ENCODE results near the gene SLC36A4.
"Not testable (repeated sequence)": the region's sequence is repeated elsewhere in the genome, so short reads cannot be mapped to it uniquely, and the experiment has no call there.

Gene SLC36A4

DNA sequence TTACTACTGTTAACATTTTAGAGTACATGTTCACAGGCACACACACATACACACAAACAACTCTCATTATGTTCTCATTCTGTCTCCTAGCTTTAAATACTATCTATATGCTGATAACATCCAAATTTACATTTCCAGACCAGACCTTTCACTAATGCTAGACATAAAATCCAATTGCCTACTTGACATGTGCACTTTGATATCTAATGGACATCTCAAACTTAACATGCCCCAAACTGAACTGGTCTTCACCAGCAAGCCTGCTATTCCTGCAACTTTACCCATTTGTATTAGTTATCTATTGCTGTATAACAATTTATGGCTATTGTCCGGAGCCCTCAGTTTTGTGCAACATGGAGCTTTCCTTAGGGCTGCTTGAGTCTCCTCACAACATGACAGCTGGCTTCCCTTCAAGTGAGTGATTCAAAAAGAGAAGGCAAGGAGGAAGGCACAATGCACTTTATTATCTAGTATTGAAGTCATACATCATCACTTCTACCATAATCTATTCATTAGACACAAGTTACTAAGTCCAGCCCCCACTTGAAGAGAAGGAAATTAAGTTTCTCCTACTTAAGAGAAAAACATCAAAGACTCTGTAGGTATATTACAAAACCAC is 3.0 kb downstream of the SLC36A4 start:
- no peak for DNase-seq (ENCODE audit: low read depth in 3 of 3)

DNA sequence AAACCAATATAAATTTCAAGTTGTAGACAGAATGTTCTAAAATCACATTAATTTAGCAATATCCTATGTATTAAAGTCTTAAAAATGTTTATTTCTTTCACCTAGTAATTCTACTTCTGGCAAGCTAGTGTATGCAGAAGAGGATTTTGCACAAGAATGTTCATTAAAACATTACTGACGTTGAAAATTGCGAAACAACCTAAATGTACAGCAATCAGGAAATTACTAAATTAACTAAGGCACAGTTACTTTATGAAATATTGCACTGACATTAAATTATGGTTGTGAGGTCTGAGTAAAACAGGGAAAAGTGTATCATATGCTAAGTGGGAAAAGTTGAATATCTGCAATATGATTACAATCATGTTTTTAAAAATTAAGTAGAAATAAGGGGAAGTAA is 4.1 kb downstream of the SLC36A4 start:
- no peak for DNase-seq (ENCODE audit: low read depth in 3 of 3)

DNA sequence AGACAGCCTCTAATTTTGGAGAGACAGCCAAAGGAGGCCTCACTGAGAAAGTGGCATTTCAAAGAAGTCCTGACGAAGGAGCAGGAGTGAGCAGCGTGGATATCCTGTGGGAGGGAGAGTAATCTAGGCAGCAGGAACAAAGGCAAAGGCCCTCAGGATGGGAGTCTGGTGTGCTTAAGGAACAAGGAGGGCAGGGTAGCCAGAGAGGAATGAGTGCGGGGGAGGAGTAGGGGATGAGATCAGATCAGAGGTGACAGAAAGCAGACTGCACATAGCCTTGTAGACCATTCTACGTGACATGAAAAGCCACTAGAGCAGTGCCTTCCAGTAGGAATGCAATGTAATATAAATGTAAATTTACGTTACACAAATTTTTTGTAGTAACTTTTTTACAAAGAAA is 5.6 kb downstream of the SLC36A4 start:
- no peak for DNase-seq (ENCODE audit: low read depth in 3 of 3)

DNA sequence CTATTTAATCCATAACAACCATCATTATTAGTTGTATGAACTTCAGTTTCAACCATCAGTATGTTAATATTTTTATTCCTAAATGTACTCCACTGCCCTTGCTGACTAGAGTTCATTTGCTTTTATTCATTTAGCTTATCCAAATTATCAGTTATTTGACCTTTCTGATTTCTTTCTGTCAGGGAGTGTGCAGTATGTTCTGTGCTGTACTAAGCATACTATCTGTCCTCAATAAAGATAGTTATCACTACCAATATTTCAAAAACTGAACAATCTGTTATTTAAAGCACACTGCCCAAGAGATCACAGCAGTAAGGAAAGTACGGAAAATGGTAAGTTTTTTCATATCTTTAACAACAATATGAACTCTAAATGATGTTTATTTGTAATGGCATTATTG is 8.3 kb downstream of the SLC36A4 start:
- no peak for DNase-seq (ENCODE audit: low read depth in 3 of 3)

DNA sequence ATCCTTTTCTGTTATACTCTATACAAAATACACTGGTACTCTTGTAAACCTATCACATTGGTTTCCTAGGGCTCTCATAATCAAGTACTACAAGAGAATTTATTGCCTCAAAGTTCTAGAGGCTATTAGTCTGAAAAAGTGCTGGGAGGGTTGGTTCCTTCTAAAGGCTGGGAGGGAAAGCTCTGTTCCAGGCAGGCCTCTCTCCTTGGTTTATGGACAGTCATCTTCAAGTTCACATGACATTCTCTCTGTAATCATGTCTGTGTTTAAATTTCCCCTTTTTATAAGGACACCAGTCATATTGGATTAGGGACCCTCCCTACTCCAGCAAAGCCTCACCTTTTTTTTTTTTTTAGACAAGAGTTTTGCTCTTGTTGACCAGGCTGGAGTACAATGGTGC is 9.1 kb downstream of the SLC36A4 start:
- DNase-seq (ENCODE audit: low read depth in 3 of 3) = no peak

DNA sequence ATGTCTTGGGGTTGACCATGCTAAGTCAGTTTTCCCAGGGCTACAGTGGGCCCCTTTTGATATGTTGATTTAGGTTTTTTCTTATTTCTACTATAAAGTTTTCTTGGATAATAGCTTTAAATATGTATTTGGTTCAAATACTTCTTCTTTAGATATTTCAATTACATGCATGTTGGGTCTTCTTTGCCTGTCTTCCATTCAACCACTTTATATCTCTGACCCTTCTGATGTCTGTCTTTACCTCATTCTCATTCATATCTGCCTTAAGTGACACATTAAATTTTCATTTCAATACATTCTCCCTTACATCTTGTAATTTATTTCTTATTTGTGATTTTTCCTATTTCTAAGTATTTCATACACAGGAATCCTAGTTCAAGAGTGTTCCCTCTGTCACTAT is 10.5 kb downstream of the SLC36A4 start:
- no peak for DNase-seq (ENCODE audit: low read depth in 3 of 3)

DNA sequence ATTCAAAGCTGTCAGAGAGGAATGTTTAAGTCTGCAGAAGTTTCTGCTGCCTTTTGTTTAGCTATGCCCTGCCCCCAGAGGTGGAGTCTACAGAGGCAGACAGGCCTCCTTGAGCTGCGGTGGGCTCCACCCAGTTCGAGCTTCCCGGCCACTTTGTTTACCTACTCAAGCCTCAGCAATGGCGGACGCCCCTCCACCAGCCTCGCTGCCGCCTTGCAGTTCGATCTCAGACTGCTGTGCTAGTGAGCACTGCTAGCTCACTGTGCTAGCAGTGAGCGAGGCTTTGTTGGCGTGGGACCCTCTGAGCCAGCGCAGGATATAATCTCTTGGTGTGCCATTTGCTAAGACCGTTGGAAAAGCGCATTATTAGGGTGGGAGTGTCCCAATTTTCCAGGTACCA is 19.9 kb downstream of the SLC36A4 start:
- DNase-seq (ENCODE audit: low read depth in 3 of 3) = not testable (repeated sequence)

DNA sequence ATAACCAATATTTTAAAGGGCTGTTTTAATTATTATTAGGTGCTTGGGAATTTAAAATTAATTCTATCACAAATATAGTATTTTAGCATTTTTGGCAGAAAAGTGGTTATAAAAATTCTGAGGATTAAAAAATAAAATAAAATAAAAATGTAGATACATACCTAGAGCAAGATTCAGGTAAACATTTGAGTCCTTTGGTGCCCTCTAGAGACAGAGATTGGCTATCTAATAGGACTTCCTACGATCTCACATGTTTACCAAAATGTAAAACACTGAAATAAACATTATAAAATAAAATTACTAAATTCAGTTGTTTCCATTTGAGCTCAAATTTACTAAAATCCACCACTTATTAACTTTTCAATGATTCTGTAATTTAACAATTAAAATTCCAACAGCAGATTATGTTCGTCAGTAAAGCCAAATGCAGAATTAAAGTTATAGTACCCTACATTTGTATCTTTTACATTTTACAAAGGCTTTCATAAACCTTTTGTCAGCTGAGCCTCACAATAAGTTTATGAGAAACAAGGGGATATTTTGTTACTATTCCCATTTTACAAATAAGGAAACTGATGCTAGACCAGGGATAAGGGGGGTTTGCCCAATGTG is 27.7 kb downstream of the SLC36A4 start:
- DNase-seq (ENCODE audit: low read depth in 3 of 3) = no peak

DNA sequence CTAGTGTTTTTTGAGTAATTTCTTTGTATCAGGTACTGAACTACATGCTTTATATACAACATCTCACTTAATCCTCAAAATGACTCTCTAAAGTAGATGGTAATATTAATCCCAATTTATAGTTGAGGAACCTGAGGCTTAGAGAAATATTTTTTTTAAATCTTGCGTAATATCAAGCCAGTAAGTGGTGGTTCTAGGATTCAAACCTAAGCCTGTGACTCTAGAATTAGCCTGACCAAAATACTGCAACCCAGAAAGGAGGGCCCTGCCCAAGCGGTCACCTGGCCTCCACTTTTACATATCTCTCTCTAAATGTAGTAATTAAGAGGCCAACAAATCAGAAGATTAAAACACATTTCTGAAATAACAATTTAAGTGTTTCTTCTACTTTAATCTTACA is 28.6 kb downstream of the SLC36A4 start:
- no peak for DNase-seq (ENCODE audit: low read depth in 3 of 3)

DNA sequence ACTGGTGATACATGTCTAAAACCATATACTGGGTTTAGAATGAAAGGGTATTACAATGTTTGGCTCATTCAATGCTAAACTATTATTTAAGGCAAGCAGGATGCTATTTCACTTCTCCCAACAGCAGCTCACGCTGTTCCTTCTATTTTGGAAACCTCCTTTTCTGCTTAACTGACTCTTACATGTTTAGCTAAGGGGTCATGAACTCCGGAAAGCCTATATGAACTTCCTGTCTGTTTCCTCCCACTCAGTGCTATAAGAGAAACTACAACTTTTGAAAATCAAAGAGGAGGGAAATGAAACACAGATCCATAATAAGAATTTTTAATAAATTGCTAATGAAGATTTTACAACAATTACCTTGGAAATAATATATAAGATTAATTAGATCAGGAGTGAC is 30.9 kb downstream of the SLC36A4 start:
- no peak for DNase-seq (ENCODE audit: low read depth in 3 of 3)

DNA sequence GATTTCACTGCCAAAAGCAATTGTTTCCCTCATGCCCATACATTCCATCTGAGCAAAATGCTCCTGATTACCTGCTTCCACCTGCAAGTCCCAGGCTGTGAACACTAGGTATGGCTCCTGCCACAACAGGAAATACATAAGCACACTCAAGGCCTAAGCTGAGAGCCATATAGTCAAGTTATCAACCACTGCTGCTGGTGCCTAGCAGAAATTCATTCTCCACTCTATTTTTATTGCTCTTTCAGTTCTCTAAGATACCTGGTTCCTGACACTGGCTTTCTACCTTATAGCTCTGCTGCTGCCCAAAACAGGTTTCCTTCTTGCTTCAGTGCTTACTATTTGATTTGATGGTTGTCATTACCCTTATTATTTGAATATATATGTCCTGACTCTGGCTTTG is 31.6 kb downstream of the SLC36A4 start:
- no peak for DNase-seq (ENCODE audit: low read depth in 3 of 3)

DNA sequence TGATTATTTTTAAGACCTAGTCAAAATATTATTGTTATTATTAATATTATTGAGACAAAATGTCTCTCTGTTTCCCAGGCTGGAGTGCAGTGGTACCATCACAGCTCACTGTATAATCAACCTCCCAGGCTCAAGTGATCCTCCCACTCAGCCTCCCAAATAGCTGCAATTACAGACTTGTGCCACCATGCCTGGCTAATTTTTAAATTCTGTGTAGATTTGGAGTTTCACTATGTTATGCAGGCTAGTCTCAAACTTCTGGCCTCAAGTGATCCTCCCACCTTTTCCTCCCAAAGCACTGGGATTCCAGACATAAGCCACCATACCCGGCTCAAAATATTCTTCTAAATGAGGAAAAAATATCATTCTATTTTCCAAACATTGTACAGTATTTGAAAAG is 37.0 kb downstream of the SLC36A4 start:
- no peak for DNase-seq (ENCODE audit: low read depth in 3 of 3)

DNA sequence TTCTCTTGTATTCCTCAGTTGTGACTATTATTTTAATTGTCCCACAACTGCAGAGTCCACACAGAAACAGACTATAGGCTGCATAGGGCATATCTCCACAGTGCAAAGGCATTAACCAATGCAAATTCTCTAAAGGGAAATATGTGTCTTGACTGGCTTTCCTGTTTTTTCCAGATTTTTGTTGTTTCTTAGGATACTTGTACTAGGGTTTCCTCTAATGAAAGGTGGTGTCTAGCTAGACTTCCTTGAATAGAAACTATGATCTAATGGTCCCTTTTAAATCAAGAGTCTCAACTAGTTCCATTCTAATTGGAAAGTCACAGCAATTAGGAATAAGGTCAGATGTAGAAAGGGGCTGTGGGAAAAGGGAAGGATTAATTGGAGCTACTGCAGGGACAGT is 37.6 kb downstream of the SLC36A4 start:
- no peak for DNase-seq (ENCODE audit: low read depth in 3 of 3)

DNA sequence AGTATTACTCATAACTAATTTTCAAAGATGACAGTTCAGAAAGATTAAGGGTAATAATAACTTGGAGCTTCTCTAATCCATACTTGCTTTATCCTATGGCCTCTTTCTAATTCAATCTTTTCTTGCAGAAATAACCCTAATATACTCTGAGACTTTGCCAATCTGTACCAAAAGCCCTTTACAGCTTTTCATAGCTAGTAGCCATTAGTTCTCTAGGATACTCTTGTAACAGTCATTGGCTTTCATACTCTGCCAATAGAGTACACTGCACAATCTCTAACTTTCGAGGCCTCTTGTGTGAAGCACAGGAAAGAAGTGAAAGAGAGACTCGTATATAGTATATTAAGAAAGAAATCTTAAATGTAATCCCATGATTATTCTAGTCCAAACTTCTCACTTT is 38.1 kb downstream of the SLC36A4 start:
- DNase-seq (ENCODE audit: low read depth in 3 of 3) = no peak

DNA sequence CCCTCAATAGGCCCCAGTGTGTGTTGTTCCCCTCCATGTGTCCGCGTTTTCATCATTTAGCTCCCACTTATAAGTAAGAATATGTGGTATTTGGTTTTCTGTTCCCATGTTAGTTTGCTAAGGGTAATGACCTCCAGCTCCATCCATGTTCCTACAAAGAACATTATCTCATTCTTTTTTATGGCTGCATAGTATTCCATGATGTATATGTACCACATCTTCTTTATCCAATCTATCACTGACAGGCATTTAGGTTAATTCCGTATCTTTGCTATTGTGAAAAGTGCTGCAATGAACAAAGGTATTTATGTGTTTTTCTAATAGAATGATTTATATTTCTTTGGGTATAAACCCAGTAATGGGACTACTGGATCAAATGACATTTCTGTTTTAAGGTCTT is 42.1 kb downstream of the SLC36A4 start:
- no peak for DNase-seq (ENCODE audit: low read depth in 3 of 3)

DNA sequence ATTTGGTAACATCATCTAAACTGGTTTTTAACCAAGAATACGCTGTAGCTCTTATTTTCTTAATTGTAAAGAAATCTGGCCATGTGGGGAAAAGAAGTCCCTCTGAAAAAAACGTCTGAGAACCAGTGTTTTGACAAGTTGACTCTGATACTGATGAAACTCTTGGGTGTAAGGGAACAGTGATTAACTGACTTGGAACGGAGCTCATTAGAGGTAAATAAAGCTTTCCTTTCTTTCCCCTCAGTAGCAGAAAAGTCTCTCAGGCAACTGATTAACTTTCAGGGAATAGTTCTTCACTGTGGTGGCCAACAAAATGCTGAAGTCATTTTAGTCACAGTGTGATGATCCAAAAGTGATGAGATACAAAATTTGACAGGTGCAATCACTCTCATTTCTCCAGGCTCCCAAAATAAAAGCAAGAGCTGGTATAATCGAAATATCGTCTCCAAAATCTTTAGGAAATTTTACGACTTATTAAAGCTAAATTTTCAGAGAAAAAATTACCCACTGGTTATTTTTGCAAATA is 52.3 kb downstream of the SLC36A4 start:
- DNase-seq (ENCODE audit: low read depth in 3 of 3) = no peak

DNA sequence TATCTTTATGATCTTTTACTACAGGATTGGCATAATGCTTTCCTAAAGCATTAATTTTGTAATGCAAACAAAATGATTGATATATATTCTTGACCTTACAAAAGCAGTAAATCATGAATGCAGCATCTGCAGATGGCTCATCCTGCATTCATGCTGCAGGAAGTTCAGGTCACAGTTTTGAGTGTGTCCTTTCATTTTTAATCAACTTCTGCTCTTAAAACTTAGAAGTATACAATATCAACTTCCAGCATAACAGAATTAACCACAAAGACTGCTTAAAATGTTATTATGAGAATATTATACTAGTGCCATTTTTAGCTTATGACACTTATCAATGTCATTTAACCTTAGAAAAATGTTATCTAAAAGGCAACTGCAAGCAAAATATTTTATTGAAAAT is 54.0 kb downstream of the SLC36A4 start:
- DNase-seq (ENCODE audit: low read depth in 3 of 3) = no peak

DNA sequence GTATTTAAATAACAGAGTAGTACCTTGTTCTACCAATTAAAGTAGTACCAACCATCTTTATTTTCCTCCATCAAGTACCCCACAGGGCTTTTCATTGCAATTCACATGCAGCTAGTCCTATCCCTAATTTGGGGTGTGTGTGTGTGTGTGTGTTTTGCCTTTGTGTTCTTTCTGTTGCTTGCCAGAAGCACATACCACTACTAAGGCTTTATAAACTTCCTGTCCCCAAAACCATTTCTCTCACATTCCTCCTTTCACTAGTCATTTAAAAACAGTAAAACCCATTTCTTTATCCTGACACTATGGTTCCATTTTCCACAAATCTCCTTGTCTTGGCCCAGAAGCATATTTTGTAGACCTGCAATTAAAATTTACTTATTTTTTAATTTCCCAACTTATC is 54.6 kb downstream of the SLC36A4 start:
- DNase-seq (ENCODE audit: low read depth in 3 of 3) = no peak

DNA sequence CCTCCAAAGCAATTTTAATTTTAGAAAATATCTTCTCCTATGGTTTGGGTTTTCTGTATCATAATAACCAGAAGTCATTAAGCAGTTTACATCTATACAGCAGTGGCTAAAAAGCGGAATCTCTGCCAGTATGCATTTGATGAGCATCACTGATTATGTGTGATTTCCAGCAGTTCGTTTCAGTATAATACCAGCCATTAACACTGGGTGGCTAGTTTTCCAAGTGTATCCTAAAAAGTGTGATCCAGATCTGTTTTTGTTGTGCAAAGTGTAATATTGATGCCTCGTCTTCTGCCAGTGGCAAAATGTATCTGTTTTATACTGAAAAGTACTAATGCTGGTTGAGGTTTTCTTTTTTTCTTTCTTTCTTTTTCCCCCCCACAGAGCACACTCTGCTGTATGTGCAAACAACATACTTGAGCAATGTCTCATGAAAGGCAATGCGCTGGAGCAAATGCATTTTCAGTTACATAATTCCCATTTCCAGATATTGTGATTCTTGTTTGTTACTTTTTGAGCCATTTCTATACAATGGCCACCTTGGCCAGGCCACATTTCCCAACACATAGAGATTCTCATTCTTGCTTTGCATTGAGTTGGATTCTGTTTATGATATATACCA is 64.2 kb downstream of the SLC36A4 start:
- no peak for DNase-seq (ENCODE audit: low read depth in 3 of 3)

DNA sequence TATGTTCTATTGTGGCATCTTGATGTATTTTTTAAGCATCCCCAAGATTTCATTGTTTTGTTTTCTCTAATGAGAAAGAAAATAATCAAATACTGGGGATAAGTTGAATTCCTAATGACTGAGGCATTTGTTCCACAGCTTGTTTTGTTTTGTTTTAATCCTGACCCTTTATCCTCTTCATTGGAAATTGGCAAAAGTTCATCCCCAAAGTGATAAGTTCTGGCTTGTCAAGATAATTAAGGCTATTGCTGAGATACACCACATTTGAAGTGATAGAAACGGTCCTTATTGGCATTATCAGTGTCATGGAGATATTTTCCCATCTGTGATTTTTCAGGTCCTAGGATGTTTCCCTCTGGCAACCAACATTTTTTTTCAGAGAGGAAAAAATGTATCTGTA is 65.0 kb downstream of the SLC36A4 start:
- no peak for DNase-seq (ENCODE audit: low read depth in 3 of 3)

DNA sequence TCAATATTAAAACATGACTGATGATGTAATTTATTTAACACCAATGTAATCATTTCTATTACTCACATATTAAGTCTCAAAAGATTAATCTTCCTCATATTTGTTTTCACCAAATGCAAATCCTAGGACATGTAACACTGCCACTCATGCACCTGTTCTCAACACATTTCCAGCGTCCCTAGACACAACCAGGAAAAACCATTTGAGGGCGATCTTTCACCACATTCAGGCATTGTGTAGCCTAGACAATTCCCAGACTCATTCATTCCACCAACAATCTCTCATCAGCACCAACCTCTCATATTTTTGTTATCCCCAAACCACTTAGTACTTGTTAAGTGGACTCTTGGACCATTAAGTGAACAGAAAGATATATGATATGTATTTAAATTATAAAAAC is 66.1 kb downstream of the SLC36A4 start:
- DNase-seq (ENCODE audit: low read depth in 3 of 3) = no peak

DNA sequence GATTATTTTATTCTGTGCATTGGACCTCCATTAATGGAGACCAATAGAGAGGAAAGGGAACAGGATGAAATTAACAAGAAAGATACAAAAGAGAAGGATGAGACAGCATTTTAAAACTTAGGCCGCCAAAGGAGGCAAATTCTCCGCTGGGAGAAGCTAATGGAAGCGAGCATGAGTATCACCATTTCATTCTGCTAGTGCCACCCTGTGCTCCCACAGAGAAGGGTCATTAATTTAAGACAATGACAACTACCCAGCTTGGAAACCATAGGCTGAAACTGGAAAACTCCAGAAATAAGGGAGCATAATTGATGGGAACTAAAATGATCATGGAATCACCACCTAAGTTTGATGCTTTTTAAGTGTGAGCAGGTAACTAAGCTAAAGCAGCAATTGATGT is 69.2 kb downstream of the SLC36A4 start:
- DNase-seq (ENCODE audit: low read depth in 3 of 3) = no peak

DNA sequence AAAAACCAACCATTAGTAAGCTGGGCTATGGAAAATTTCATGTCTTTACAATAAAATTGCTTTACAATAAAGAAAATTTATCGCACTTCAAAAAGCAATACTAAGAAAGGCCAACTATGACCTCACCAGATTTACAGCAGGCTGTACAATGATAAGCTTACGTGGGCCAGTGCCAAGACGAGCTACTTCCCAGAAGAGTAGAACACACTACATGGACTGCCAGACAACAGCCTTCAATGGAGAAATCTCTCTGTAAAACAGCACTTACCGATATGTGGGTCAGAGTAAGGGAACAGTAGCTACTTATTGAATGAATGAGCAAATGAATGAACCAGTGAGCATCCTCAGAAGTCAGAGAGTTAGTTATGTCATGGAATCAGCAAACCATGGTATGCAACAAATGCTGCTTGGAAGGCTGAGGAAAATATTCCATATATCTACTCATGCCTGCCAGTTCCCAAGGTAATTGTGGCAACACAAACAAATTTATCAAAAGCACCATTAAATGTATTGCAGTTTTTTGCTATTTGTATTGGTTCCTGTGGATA is 74.4 kb downstream of the SLC36A4 start:
- no peak for DNase-seq (ENCODE audit: low read depth in 3 of 3)

Measured in stimulated activated CD4-positive, alpha-beta T cell treated with anti-CD3 and anti-CD28 coated beads, TNF-alpha, amount 100 ng/mL, for 48 hours (primary cell).